ENCODE data around the gene FAM163B.

Gene FAM163B

DNA sequence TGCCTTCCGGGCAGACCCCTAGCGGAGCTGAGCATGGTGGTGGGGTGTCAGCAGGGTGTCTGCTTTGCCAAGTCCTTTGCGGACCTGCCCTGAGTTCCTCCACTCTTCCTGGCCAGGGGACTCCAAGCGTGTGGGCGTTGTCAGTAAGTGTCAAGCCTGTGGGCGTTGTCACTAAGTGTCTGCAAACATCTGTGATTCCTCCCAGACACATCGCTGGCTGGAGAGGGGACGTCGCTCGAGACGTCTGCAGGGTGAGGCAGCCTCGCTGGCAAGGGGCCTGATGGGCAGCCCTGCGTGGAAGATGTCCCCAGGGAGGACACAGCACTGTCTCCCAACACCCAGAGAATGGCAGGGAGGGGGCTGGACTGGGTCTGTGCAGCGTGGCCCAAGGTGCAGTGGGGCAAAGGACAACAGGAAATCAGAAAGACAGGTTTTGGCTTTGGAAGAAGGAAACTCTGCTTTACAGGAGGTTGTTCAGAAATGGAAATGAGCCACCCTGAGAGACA is 45.8 kb downstream of the FAM163B start:
- no peak for DNase-seq

- no peak for DNase-seq
Measured at GRCh38 chr9:133562611-133563290, 46.4 kb downstream of the FAM163B start.

DNA sequence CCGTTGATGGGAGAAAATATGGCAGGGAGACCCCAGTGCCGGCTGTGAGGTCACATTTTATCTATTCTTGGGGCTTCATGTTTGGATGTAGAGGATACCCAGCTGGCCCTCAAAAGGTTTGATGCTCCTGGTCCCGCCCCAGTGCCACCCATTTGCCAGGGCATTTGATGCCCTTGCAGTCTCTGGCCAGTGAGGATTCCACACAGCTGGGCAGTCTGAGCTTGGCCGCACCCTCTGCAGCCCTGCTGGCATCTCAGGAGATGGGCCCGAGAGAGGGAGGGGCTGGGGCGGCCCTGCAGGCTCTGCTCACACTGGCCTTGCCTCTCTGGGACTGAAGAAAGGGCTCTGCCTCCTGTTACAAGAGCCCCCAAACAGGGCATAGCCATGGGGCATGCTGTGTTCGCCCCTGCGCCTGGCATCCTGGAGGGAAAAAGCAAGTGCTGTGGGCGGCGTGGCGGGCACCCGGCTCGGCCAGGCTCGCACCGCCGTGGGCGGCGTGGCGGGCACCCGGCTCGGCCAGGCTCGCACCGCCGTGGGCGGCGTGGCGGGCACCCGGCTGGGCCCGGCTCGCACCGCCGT is 47.1 kb downstream of the FAM163B start:
- DNase-seq, result no peak

- DNase-seq, result no peak
Measured at GRCh38 chr9:133560944-133561343, 48.2 kb downstream of the FAM163B start.

- no peak for DNase-seq
Measured at GRCh38 chr9:133560311-133560710, 48.9 kb downstream of the FAM163B start.

DNA sequence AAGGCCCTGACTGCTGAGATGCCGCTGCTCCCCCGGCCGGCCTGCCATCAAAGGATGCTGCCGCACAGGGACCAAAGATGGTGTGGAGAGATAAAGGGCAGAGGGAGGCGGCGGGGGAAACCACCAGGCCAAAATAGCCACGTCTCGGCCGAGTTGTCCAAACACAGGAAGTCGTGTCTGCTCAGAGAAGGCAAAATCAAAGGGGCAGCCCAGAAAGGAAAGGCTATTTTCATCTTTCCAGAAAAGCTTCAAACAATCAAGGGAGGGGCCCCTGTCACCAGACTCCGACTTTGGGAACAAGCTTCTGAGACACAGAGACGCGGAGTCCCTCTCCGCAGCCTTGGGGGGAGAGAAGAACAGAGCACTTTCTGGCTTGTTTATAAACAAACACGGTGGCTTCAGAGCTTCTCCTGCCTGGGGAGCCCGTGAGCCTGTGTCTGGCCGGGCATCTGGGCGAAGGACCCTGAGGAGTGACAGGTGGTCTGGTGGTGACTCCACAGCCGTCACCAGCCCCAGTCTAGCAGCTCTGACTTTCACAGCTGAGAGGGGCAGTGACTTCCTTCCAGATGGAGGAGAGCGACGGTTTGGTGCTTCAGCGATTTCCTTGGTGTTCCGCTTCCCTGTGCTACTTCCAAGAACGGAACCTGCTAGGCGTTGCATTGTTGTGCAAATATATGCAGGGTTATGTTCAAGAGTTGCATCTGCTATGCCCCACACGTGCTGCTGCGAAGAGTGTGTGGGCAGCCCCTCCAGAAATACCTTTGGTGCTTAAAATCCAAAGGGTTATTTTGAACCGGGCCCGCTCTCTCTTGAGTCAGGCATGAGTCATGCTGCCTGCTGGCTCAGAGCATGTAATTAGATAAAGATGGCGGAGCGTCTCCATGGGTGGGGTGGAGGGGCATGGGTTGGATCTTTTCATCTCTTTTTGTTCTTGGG is 50.7 kb downstream of the FAM163B start:
- DNase-seq, result no peak

GRCh38 chr9:133557581-133557980 is 51.6 kb downstream of the FAM163B start:
- no peak for DNase-seq

GRCh38 chr9:133556354-133556753 is 52.8 kb downstream of the FAM163B start:
- DNase-seq, result no peak

- no peak for DNase-seq
Measured at GRCh38 chr9:133554729-133555128, 54.5 kb downstream of the FAM163B start.

DNA sequence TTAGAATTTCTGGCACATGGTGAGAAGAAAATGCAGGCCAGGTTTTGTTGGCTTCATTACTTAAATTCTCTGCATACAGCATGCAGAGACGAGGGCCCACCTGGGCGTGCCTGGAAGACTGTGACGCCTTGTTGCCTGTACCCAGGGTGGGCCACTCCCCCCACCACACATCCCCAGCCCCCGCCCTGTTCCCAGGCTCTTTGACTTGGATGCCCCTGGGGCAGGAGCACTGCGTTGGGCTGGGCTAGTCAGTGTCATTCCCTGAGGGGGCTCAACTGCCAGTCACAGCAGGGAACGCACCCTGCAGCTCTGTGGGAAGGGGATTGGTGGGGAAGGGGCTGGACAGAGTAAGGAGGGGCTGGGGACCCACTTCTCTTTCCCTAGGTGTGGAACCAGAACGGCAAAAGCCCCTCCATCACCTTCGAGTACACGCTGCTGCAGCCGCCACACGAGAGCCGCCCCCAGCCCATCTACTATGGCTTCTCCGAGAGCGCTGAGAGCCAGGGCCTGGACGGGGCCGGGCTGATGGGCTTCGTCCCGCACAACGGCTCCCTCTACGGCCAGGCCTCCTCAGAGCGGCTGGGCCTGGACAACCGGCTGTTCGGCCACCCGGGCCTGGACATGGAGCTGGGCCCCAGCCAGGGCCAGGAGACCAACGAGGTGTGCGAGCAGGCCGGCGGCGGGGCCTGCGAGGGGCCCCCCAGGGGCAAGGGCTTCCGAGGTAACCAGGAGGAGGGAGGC is 55.0 kb downstream of the FAM163B start:
- no peak for DNase-seq

DNA sequence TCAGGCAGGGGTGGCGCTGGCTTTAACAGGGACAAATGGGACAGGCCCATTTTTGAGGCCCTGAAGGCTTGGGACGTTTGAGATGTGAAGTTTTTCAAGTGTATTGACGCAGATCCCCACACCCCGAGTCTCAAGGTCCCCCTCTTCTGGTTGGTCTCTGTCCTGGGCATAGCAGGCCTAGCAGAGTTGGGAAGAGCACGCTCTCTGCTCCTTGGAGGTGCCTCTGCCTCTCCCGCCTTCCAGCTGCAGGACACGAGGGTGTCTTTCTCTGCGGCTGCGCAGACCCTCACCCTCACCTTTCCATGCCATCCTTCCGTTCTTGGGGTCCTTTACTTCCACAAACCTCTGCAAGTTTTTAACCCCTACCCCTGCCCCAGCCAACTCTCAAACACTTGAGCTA is 56.1 kb downstream of the FAM163B start:
- DNase-seq, result no peak

DNA sequence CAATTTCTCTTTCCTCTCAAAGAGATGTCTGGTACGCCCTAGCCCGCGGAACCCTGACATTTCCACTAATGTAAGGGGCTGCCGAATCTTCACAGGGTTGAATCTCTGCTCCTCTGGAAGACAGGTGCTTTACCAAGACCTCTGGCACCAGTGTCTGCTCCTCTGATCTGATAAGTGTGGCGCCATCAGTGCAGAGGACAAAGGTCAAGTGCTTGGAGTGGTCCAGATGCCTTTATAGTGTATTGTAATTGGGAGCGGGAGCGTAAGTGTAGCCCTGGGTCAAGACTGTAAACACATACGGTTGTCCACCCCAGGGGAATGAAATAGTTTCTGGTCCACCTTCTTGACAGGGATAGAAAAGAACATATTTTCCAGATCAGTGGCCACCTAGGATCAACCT is 57.0 kb downstream of the FAM163B start:
- no peak for DNase-seq

DNA sequence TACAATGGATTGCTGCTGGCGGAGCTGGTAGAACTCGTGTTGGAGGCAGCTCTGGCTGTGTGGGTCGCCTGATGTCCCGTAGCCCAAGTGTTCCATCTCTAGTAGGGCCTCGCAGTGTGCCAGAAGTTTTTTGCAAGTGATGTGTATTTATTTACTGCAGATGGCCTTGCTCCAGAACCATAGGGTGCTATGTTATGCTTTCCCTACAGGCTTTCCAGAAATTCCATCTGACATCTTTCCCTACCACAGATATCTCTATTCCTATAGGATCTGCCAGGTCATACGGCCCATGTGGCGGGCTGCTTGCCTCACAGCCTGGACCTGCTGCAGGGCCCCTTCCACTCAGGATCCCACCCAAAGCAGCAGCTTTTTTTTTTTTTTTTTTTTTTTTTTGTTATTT is 57.7 kb downstream of the FAM163B start:
- DNase-seq, result no peak

GRCh38 chr9:133547116-133547515 is 62.1 kb downstream of the FAM163B start:
- DNase-seq, result no peak

DNA sequence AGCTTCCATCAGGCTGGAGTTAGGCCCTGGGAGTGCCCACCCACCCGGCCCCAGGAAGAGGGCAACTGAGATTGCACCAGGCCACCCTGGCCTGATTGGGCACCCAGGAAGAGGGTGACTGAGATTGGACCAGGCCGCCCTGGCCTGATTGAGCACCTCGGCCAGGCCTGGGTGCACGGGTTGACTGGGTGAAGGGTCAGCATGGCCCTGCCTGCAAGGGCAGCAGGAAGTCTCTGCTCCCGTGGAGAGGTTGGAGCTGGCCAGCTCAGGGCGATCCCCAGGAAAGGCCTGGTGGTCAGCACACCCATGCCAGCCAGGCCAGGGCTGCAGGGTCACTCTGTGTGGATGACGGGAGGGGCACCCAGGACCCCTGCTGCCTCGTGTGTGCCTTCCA is 62.9 kb downstream of the FAM163B start:
- no peak for DNase-seq

- DNase-seq, result no peak
Measured at GRCh38 chr9:133545494-133546286, 63.5 kb downstream of the FAM163B start.

- DNase-seq, result no peak
Measured at GRCh38 chr9:133543772-133544467, 65.3 kb downstream of the FAM163B start.

GRCh38 chr9:133542002-133542401 is 67.2 kb downstream of the FAM163B start:
- no peak for DNase-seq

DNA sequence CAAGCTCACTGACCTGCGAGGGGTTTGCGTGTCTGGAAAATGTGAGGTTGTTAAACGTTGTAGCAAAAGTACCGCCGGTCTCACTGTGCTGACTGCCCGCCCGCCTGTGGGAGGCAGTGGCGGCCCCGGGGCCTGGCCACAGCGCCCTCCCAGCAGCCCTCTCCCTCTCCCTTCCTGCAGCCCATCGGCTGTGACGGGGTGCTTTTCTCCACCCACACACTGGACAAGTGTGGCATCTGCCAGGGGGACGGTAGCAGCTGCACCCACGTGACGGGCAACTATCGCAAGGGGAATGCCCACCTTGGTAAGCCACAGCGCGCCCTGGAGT is 68.5 kb downstream of the FAM163B start:
- no peak for DNase-seq

GRCh38 chr9:133539991-133540697 is 69.0 kb downstream of the FAM163B start:
- no peak for DNase-seq

Measured in NCI-H2029 treated with DMSO at 0.1 percent for 48 hours (cell line).